HEK293 (cell line): ENCODE data around the gene KANK3.

Source experiments
- CTCF ChIA-PET: fragments of 350-600 bp; formaldehyde crosslinking; extraction: SDS; loops from one replicate; lab custom pipeline; 2021; ENCODE audit warnings: antibody characterized with exemption; lab: Yijun Ruan, JAX
- POLR2A ChIA-PET: fragments of 300-600 bp; formaldehyde crosslinking; extraction: SDS; loops from one replicate; lab custom pipeline; 2020; ENCODE audit warnings: antibody characterized with exemption, inconsistent platforms; lab: Yijun Ruan, JAX
- H3K27ac ChIP-seq: fragments of 200-500 bp; sonication (Bioruptor generic); 2 replicates; pipeline ENCODE4 v1.5.1; 2014; ENCODE audit warnings: low read depth, low read length, control low read depth, inconsistent platforms; ENCODE audit errors: extremely low read depth
- H3K36me3 ChIP-seq, 2 experiments: fragments of 200-500 bp in 1 of 2; sonication (Bioruptor generic) in 1 of 2; 1 replicate in 1 of 2; 2 replicates in 1 of 2; pipeline ENCODE4 v1.5.1; 2014 to 2017; ENCODE audit warnings: inconsistent platforms in 2 of 2, low read length in 2 of 2; ENCODE audit not compliant: control insufficient read depth in 2 of 2, insufficient read depth in 1 of 2
- H3K4me1 ChIP-seq: fragments of 200-500 bp; sonication (Bioruptor generic); 2 replicates; pipeline ENCODE4 v1.5.1; 2014; ENCODE audit warnings: mild to moderate bottlenecking, low read length, inconsistent platforms; ENCODE audit not compliant: control insufficient read depth, insufficient read depth
- H3K4me3 ChIP-seq: 2 replicates; pipeline ENCODE4 v1.5.1; 2011; ENCODE audit warnings: low read depth, mild to moderate bottlenecking, control low read depth, low read length, moderate library complexity
- H3K9me3 ChIP-seq: fragments of 200-500 bp; sonication (Bioruptor generic); 2 replicates; pipeline ENCODE4 v1.5.1; 2014; ENCODE audit warnings: low read depth, low read length, inconsistent platforms; ENCODE audit not compliant: control insufficient read depth, insufficient read depth
- BCL6B ChIP-seq: fragments of 450-650 bp; formaldehyde crosslinking; IDR thresholded peaks from 2 replicates; pipeline ENCODE4 v1.5.1; 2017; ENCODE audit warnings: missing biosample characterization, missing genetic modification characterization
- PRDM1 ChIP-seq: fragments of 450-650 bp; formaldehyde crosslinking; IDR thresholded peaks from 2 replicates; pipeline ENCODE4; 2016; ENCODE audit warnings: missing biosample characterization, missing genetic modification characterization
- ZEB2 ChIP-seq: fragments of 450-650 bp; formaldehyde crosslinking; IDR thresholded peaks from 2 replicates; pipeline ENCODE4 v1.5.1; 2016; ENCODE audit warnings: missing biosample characterization, missing genetic modification characterization
- ZNF211 ChIP-seq: fragments of 450-650 bp; formaldehyde crosslinking; IDR thresholded peaks from 2 replicates; pipeline ENCODE4 v1.5.1; 2016; ENCODE audit warnings: low read depth, missing biosample characterization, missing genetic modification characterization
- ZNF280C ChIP-seq: fragments of 450-650 bp; formaldehyde crosslinking; IDR thresholded peaks from 2 replicates; pipeline ENCODE4 v1.5.1; 2016; ENCODE audit warnings: missing biosample characterization, missing genetic modification characterization
- ZNF341 ChIP-seq: fragments of 450-650 bp; formaldehyde crosslinking; IDR thresholded peaks from 2 replicates; pipeline ENCODE4; 2016; ENCODE audit warnings: low read depth, missing biosample characterization, missing genetic modification characterization
- ZNF394 ChIP-seq: fragments of 450-650 bp; formaldehyde crosslinking; IDR thresholded peaks from 2 replicates; pipeline ENCODE4 v1.5.1; 2016; ENCODE audit warnings: missing biosample characterization, missing genetic modification characterization, mild to moderate bottlenecking, moderate library complexity, borderline replicate concordance
- ZNF449 ChIP-seq: fragments of 450-650 bp; formaldehyde crosslinking; IDR thresholded peaks from 2 replicates; pipeline ENCODE4 v1.5.1; 2017; ENCODE audit warnings: missing biosample characterization, mild to moderate bottlenecking, missing genetic modification characterization, moderate library complexity
- ZNF624 ChIP-seq: fragments of 450-650 bp; formaldehyde crosslinking; IDR thresholded peaks from 2 replicates; pipeline ENCODE4 v1.5.1; 2017; ENCODE audit warnings: missing biosample characterization, missing genetic modification characterization
- ZNF664 ChIP-seq: fragments of 450-650 bp; formaldehyde crosslinking; IDR thresholded peaks from 2 replicates; pipeline ENCODE4 v1.5.1; 2016; ENCODE audit warnings: missing biosample characterization, missing genetic modification characterization
- ZNF791 ChIP-seq: fragments of 450-650 bp; formaldehyde crosslinking; IDR thresholded peaks from 2 replicates; pipeline ENCODE4 v1.5.1; 2016; ENCODE audit warnings: missing biosample characterization, missing genetic modification characterization
- ZNF843 ChIP-seq: fragments of 450-650 bp; formaldehyde crosslinking; IDR thresholded peaks from 2 replicates; pipeline ENCODE4 v1.5.1; 2016; ENCODE audit warnings: missing biosample characterization, missing genetic modification characterization
- TF ChIP-seq, protein P1 (sequence below): sonication (generic); formaldehyde crosslinking; IDR thresholded peaks from 2 replicates; pipeline ENCODE4 v1.8.1; 2022; ENCODE audit warnings: mild to moderate bottlenecking, moderate library complexity, missing genetic modification reagents

The KANK3 gene

GRCh38 chr19:8336660-8337059, 6.4 kb downstream of the KANK3 start:
- no peak overlapping the region for H3K4me3 ChIP-seq
- no peaks in the 10 kb centered on the region for H3K36me3 ChIP-seq
- CTCF ChIA-PET: interaction anchor here (0.6 to 1.1 kb wide), 3 partner anchors 11 to 250 kb away, joined by 3 read pairs; no protein-coding TSS in a partner anchor
- TF ChIP-seq ZNF341 (tag by site-specific recombination) (peak; percentile 51; the same call in 1 of the 2 replicates), ZNF449 (tag by site-specific recombination) (no peak)
- TF ChIP-seq, all 188 proteins: peak for 1
- Histone ChIP-seq H3K9me3 (no peaks in the 10 kb centered on the region), H3K4me1 (no peaks in the 10 kb centered on the region; the same call in 1 of the 2 replicates), H3K27ac (no peak overlapping the region)
- POLR2A ChIA-PET: interaction anchor here (1.1 kb wide), 2 partner anchors 12 to 14 kb away, joined by 3 to 4 read pairs; no protein-coding TSS in a partner anchor

DNA sequence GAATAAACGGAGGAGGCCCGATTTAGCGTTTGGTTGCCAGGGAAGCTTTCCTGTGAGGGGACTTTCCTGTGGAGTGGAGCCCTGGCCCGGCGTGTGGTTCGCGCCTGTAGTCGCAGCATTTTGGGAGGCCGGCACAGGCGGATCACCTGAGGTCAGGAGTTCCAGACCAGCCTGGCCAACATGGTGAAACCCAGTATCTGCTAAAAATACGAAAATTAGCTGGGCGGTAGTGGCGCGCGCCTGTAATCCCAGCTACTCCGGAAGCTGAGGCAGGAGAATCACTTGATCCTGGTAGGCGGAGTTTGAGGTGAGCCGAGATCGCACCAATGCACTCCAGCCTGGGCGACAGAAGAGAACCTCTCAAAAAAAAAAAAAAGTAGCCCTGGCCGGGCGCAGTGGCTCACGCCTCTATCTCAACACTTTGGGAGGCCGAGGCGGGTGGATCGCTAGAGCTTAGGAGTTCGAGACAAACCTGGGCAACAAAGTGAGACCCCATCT, 6.9 kb downstream of the KANK3 start:
- Histone ChIP-seq H3K27ac (no peak overlapping the region), H3K4me1 (no peaks in the 10 kb centered on the region; the same call in 1 of the 2 replicates), H3K4me3 (no peak overlapping the region), H3K36me3 (no peaks in the 10 kb centered on the region), H3K9me3 (no peaks in the 10 kb centered on the region)
- ChIA-PET POLR2A (interaction anchor here (1.1 to 2.9 kb wide), 3 partner anchors 12 to 15 kb away, joined by 3 to 22 read pairs (median 4); partner anchors contain the start of genes NDUFA7 and RPS28), CTCF (interaction anchor here (0.7 to 1.1 kb wide), 3 partner anchors 12 to 242 kb away, joined by 3 read pairs; no protein-coding TSS in a partner anchor)
- peak; percentile 42; the same call in 1 of the 2 replicates for TF ChIP-seq ZNF394 (tag by site-specific recombination)
- no peak for TF ChIP-seq ZEB2 (tag by site-specific recombination)
- TF ChIP-seq ZNF280C (tag by site-specific recombination): no peak
- no peak for TF ChIP-seq ZNF791
- no peak for TF ChIP-seq PRDM1 (tag by site-specific recombination)

DNA sequence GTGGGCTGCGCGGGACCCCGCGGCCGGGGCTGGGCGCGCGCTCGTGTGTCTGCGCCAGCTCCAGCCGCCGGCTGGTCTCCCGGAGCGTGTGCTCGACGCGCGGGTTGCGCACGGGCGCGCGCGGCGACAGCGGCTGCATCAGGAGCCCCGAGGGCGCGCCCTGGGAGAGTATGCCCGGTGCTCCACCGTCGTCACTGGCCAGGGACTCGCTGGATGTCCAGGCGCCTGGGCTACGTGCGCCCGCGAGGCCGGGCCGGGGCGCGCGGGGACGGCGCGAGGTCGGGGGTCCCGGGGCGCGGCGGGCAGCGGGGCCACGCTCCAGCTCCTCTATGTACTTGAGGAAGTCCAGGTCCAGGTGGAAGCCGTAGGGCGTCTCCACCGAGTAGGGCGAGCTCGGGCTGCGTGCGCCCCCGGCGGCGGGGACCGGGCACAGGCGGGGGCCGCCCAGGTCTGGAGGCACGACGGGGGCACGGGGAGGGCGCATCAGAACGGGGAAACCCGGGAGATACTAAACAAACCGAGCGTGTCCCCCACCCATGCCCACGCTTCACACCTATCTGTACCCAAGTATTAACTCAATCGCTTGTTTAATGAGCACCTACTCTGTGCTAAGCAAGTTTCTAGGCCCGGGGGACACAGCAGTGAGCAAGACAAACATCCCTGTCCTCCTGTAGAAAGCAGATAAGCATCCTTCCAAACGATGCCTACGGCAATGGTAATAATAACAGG, 7.6 kb downstream of the KANK3 start:
- no peak for TF ChIP-seq BCL6B (tag by site-specific recombination)
- TF ChIP-seq ZNF664: peak; percentile 95
- TF ChIP-seq ZNF843 (tag by site-specific recombination): no peak
- no peak for TF ChIP-seq ZNF624 (tag by site-specific recombination)
- no peak for TF ChIP-seq ZNF211 (tag by site-specific recombination)
- TF ChIP-seq, protein P1, sequence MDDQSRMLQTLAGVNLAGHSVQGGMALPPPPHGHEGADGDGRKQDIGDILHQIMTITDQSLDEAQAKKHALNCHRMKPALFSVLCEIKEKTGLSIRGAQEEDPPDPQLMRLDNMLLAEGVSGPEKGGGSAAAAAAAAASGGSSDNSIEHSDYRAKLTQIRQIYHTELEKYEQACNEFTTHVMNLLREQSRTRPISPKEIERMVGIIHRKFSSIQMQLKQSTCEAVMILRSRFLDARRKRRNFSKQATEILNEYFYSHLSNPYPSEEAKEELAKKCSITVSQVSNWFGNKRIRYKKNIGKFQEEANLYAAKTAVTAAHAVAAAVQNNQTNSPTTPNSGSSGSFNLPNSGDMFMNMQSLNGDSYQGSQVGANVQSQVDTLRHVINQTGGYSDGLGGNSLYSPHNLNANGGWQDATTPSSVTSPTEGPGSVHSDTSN (CRISPR knock-in tag): 0 out of 2 replicates have a peak, but pooled peaks have one; percentile 29
- POLR2A ChIA-PET: interaction anchor here (1.1 to 2.9 kb wide), 2 partner anchors 11 to 14 kb away, joined by 4 to 22 read pairs; partner anchors contain the start of genes NDUFA7 and RPS28
- H3K4me1 ChIP-seq: no peaks in the 10 kb centered on the region; the same call in 1 of the 2 replicates
- CTCF ChIA-PET: interaction anchor here (0.7 to 1.1 kb wide), 4 partner anchors 11 to 243 kb away, joined by 3 to 4 read pairs (median 3); no protein-coding TSS in a partner anchor
- no peaks in the 10 kb centered on the region for H3K9me3 ChIP-seq
- peak overlapping the region; percentile 21; the same call in 1 of the 2 replicates for H3K27ac ChIP-seq
- peak overlapping the region; percentile 31 for H3K4me3 ChIP-seq
- H3K36me3 ChIP-seq: no peaks in the 10 kb centered on the region
